Astrocyte of the cerebellum (primary cell): Measurements from ENCODE around the gene KCNG2.

Experiments used
- DNase-seq: peaks from one replicate; pipeline ENCODE4 v3.0.0-alpha.2; 2011; ENCODE audit warnings: low read depth
- H3K4me3 ChIP-seq: 2 replicates; pipeline ENCODE4 v1.5.1; 2011; ENCODE audit warnings: mild to moderate bottlenecking, low read depth, low read length, moderate library complexity
- in situ Hi-C: cut with HindIII; loops from 2 replicates; pipeline ENCODE4 v1.10.0; 2017; ENCODE audit warnings: low sequenced_read_pairs
- TF ChIP-seq, protein P1 (sequence below): IDR thresholded peaks from 2 replicates; pipeline ENCODE4 v1.5.1; 2012; ENCODE audit warnings: low read length, low read depth, moderate library complexity, mild to moderate bottlenecking; ENCODE audit errors: missing control alignments

The KCNG2 gene

DNA sequence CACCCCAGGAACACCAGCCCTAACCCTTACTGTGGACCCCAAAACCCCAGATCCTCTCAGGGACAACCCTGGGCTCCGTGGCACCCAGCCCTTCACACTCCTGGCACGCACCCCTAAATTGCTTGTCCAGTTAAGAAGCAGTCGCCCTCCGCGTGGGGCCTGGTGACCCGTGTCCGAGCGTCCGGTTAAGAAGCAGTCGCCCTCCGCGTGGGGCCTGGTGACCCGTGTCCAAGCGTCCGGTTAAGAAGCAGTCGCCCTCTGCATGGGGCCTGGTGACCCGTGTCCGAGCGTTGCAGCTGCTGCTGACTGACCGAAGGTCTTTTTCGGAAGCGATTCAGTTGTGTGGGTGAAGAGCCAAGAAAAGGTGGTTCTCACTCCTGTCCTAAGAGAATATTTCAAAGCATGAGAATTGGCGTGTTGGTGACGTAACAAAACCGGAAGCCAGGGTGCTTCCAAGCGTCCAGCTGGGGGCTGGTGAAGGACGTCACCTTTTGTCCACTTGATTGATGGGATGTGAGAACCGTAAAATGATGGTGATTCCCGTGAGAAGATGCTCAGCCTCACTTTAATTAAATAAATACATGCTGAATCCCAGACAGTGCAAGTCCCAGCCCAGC lies 70.5 kb downstream of the KCNG2 start:
- no peak for DNase-seq
- in situ Hi-C loops: no loop called here
- no peak overlapping the region for H3K4me3 ChIP-seq

DNA sequence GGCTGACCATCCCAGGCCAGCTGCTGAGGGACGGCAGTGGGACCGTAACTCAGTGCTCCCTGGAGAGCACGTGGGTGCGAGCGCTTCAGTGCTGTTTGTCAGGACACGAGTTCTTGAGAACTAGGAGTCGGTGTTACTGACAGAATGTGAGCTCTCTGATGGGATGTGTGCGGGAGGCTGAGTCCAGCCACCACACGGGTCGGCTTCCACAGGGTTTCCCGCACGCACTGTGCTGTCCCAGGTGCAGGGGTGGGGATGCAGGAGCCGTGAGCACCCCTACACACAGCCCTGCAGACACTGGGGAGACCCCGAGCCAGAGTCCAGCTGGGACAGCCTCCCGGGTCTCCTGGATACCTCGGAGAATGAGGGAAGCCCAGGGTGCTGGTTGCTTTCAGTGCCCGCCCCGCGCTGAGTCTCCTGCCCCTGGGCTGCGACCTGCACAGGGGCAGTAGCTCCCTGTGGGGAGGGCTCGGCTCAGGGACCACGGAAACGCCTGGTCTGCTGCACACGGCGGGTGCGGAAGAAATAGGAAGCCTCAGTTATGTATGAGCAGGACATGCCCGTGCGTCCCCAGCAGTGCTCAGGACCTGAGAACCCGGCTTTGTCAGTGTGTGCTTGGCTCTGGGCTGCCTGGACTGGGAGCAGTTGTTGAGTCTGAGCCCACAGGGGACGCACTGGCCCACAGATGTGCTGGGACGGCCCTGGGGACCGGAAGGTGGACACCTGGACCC lies 71.2 kb downstream of the KCNG2 start:
- TF ChIP-seq, protein P1, sequence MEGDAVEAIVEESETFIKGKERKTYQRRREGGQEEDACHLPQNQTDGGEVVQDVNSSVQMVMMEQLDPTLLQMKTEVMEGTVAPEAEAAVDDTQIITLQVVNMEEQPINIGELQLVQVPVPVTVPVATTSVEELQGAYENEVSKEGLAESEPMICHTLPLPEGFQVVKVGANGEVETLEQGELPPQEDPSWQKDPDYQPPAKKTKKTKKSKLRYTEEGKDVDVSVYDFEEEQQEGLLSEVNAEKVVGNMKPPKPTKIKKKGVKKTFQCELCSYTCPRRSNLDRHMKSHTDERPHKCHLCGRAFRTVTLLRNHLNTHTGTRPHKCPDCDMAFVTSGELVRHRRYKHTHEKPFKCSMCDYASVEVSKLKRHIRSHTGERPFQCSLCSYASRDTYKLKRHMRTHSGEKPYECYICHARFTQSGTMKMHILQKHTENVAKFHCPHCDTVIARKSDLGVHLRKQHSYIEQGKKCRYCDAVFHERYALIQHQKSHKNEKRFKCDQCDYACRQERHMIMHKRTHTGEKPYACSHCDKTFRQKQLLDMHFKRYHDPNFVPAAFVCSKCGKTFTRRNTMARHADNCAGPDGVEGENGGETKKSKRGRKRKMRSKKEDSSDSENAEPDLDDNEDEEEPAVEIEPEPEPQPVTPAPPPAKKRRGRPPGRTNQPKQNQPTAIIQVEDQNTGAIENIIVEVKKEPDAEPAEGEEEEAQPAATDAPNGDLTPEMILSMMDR: no peak
- in situ Hi-C loops: no loop called here
- no peak for DNase-seq
- no peak overlapping the region for H3K4me3 ChIP-seq

More for the DNA sequence above, 70.5 kb downstream of the KCNG2 start:
- TF ChIP-seq, protein P1: no peak

DNA sequence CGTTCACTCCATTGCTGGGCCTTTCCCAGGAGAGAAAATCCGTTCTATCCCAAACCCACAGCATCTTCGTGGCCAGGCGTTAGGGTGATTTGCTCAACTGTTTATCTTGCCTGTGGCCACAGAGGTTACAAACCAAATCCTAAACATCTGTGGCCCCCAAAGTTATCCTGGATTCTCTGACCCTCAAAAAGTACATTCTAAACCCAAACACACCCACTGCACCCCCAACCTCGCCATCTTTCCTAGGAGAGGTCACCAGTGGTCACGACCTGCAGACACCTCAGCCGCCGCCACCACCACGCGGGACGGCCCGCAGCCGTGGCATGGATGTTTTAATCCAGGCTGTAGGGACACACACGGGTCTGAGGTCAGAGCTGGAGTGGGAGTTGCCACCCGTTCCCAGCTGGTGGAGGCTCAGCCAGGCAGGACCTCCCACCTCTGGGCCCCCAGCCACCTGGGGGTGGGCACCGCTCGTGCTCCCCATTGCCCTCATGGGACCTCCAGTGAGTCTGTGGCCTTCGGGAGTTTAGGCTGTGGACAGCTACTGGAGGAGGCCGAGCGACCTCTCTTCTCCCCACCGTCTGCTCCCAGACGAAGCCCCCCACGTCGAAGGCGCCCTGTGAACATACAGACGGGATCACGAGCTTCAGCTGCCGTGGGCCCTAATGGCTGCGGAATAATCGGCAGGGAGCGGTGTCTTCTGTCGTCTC lies 72.0 kb downstream of the KCNG2 start:
- TF ChIP-seq, protein P1: no peak
- no peak for DNase-seq
- in situ Hi-C loops: no loop called here
- no peak overlapping the region for H3K4me3 ChIP-seq

DNA sequence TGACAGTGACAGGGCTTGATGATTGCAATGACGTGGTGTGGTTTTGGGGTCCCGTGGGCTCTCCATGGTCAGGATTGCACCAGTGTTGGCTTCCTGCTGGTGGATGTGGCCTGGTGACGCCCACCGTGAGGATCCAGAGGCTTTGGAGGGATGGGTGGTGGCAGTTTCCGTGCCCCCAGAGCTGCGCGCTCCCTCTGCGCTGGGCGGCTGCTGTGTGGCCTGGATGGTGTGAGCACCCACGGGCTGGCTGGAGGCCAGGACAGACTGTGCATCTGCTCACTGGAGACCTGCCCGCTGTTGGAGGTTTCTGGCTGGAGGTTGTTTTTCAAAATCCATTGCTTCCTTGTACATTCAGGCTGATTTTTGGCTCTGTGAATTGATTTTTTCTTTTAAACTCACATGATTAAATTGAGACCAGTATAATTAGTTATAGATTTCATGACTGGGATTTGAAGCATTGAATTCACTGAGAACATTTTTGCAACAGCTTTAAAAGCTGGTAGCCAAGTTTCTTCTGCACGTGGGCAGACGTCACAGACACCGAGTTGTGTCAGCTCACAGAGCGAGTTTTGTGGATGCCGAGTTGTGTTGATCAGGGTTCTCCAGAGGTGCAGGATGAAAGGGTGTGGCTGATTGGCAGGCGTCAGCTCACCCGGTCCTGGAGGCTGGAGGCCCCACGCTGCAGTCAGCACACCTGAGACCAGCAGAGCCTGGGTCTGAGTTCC lies 72.7 kb downstream of the KCNG2 start:
- in situ Hi-C loops: no loop called here
- DNase-seq: no peak
- TF ChIP-seq, protein P1: no peak
- H3K4me3 ChIP-seq: no peak overlapping the region

DNA sequence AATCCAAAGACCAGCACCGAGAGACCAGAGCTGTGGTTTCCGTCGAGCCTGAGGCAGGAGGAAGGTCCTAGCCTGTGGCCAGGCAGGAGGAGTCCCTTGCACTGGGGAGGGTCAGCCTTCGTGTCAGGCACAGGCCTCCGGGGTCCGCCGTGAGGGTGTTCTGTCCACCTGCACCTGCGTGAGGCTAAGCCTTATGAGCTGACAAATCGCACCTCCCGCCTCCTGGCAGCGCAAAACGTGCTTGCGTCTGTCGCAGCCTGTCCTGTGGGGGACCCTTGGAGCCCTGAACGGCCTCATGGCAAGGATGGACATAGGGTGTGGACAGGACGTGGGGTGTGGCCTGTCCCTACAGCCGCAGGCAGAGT lies 73.3 kb downstream of the KCNG2 start:
- TF ChIP-seq, protein P1: no peak
- no peak overlapping the region for H3K4me3 ChIP-seq
- in situ Hi-C loops: no loop called here
- DNase-seq: no peak

DNA sequence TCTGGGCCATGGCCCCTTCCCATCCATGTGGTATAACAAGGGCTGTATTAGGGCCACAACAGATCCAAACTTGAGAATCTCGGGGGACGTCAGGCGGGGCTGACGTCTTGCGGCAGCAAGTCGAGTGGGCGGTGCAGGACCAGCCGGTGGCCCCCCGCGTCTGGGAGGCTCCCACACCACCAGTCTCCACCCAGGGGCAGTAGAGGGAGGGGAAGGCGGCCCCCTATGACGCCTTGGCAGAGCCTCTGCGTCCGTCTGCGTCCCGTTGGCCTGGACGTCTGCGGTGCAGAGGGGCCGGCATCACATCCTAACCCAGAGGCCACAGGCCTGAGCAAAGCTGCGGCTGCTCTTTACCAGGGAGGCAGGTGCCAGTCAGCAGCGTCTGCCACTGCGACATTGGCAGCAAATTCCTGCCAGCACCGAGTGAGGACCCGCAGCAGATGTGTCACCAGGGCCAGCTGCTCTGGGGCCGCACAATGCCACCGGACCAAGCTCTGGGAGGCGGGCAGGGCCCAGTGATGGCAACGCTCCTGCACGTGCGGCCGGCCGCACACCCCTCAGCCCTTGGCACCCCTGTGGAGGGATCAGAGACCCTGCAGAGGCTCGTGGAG lies 73.8 kb downstream of the KCNG2 start:
- no peak for DNase-seq
- no peak overlapping the region for H3K4me3 ChIP-seq
- TF ChIP-seq, protein P1: no peak
- in situ Hi-C loops: no loop called here
